Fibroblast of mammary gland (primary cell): ENCODE measurements around the gene KCND1.

Experiments
- DNase-seq: peaks from one replicate; pipeline ENCODE4 v3.0.0-alpha.2; 2010; ENCODE audit warnings: low read depth
- H3K4me3 ChIP-seq: 2 replicates; pipeline ENCODE4 v1.5.1; 2011; ENCODE audit warnings: low read depth, mild to moderate bottlenecking, low read length, moderate library complexity; ENCODE audit not compliant: control insufficient read depth
- CTCF ChIP-seq: conservative IDR thresholded peaks from 2 replicates; pipeline ENCODE4 v1.5.1; 2011; ENCODE audit warnings: low read depth, low read length, inconsistent platforms; ENCODE audit not compliant: control insufficient read depth, insufficient read depth

KCND1 gene

GRCh38 chrX:48914593-48915493, 56.8 kb downstream of the KCND1 start:
- DNase-seq, result no peak
- H3K4me3 ChIP-seq, result no peak overlapping the region
- TF ChIP-seq CTCF, result no peak

GRCh38 chrX:48913605-48914366, 57.9 kb downstream of the KCND1 start:
- no peak for TF ChIP-seq CTCF
- DNase-seq, result no peak
- no peak overlapping the region for H3K4me3 ChIP-seq

GRCh38 chrX:48911412-48912182, 60.0 kb downstream of the KCND1 start, which contains the start of gene SLC35A2:
TSS of gene SLC35A2 (minus strand) at chrX:48911646. CDS start at chrX:48911636, 10 bp downstream.
- TF ChIP-seq CTCF, result no peak
- peak; percentile 58 for DNase-seq
- H3K4me3 ChIP-seq, result peak within 1 kb of the TSS; percentile 68
